ENCODE measurements around the gene LRRC8B.

DNA sequence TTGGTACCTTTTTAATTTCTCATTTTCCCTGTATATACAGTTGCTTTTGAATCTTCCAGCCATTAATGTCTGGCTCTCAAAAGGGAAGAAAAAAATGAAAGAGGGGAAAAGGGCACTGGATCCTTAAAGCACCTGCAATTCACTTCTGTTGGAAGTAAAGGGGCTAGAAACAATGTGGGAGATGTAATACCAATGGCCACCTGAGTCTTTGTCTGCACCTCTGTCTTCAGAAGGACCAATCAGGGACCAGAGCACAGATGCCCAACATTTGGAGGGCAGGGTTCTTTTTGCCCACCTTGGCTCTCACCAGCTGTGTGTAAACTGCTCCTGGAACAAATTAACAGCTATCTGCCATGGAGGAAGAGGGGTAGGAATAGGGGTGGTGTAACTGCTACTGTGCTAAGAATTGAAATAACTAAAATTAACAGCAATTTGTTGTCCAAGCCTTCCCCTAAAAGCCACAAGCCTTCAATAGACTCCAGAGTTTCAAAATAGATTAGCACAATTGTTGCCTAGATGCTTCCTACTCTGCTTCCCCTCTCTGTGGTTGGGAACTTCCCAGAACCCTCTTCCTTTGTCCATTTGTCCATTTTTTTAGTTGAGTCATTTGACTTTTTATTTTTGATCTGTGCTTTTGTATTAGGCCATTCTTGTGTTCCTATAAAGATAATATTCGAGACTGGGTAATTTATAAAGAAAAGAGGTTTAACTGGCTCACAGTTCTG lies 11.5 kb upstream of the LRRC8B start:
- TF ChIP-seq, protein P1, sequence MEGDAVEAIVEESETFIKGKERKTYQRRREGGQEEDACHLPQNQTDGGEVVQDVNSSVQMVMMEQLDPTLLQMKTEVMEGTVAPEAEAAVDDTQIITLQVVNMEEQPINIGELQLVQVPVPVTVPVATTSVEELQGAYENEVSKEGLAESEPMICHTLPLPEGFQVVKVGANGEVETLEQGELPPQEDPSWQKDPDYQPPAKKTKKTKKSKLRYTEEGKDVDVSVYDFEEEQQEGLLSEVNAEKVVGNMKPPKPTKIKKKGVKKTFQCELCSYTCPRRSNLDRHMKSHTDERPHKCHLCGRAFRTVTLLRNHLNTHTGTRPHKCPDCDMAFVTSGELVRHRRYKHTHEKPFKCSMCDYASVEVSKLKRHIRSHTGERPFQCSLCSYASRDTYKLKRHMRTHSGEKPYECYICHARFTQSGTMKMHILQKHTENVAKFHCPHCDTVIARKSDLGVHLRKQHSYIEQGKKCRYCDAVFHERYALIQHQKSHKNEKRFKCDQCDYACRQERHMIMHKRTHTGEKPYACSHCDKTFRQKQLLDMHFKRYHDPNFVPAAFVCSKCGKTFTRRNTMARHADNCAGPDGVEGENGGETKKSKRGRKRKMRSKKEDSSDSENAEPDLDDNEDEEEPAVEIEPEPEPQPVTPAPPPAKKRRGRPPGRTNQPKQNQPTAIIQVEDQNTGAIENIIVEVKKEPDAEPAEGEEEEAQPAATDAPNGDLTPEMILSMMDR (IDR thresholded peaks at IDR 0.05) = no peak
- TF ChIP-seq, protein P2, sequence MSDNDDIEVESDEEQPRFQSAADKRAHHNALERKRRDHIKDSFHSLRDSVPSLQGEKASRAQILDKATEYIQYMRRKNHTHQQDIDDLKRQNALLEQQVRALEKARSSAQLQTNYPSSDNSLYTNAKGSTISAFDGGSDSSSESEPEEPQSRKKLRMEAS (IDR thresholded peaks at IDR 0.05; ENCODE audit: low read depth) = no peak
- TF ChIP-seq, protein P3, sequence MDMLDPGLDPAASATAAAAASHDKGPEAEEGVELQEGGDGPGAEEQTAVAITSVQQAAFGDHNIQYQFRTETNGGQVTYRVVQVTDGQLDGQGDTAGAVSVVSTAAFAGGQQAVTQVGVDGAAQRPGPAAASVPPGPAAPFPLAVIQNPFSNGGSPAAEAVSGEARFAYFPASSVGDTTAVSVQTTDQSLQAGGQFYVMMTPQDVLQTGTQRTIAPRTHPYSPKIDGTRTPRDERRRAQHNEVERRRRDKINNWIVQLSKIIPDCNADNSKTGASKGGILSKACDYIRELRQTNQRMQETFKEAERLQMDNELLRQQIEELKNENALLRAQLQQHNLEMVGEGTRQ (IDR thresholded peaks at IDR 0.05; ENCODE audit: borderline replicate concordance, low read depth, low read length) = no peak
- TF ChIP-seq SIN3A (IDR thresholded peaks at IDR 0.05; ENCODE audit: borderline replicate concordance, low read depth, low read length) (no peak), EP300 (IDR thresholded peaks at IDR 0.05; ENCODE audit: borderline replicate concordance in 1 of 2, low read depth in 1 of 2, low read length in 1 of 2) (no peak), FOSL2 (IDR thresholded peaks at IDR 0.05; ENCODE audit: borderline replicate concordance, low read depth) (no peak), TCF12 (IDR thresholded peaks at IDR 0.05) (no peak), RAD21 (IDR thresholded peaks at IDR 0.05; ENCODE audit: low read length) (no peak), TAF1 (IDR thresholded peaks at IDR 0.05; ENCODE audit: borderline replicate concordance, low read depth, low read length) (no peak), GATA2 (CRISPR knock-in tag; IDR thresholded peaks at IDR 0.05) (no peak)
- TF ChIP-seq, protein P4, sequence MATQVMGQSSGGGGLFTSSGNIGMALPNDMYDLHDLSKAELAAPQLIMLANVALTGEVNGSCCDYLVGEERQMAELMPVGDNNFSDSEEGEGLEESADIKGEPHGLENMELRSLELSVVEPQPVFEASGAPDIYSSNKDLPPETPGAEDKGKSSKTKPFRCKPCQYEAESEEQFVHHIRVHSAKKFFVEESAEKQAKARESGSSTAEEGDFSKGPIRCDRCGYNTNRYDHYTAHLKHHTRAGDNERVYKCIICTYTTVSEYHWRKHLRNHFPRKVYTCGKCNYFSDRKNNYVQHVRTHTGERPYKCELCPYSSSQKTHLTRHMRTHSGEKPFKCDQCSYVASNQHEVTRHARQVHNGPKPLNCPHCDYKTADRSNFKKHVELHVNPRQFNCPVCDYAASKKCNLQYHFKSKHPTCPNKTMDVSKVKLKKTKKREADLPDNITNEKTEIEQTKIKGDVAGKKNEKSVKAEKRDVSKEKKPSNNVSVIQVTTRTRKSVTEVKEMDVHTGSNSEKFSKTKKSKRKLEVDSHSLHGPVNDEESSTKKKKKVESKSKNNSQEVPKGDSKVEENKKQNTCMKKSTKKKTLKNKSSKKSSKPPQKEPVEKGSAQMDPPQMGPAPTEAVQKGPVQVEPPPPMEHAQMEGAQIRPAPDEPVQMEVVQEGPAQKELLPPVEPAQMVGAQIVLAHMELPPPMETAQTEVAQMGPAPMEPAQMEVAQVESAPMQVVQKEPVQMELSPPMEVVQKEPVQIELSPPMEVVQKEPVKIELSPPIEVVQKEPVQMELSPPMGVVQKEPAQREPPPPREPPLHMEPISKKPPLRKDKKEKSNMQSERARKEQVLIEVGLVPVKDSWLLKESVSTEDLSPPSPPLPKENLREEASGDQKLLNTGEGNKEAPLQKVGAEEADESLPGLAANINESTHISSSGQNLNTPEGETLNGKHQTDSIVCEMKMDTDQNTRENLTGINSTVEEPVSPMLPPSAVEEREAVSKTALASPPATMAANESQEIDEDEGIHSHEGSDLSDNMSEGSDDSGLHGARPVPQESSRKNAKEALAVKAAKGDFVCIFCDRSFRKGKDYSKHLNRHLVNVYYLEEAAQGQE (IDR thresholded peaks at IDR 0.05; ENCODE audit: low read depth, low read length) = no peak
